Muscle layer of colon (tissue), 2 donors: Measurements from ENCODE around the gene SLC35E3.

Experiments
- H3K27ac ChIP-seq: one replicate; pipeline ENCODE4 v1.7.0; 2013; ENCODE audit warnings: low read depth, mild to moderate bottlenecking, low read length, moderate library complexity
- H3K27me3 ChIP-seq, 2 donors: one replicate each; pipeline ENCODE4 v1.7.0; 2013; ENCODE audit warnings: low read length in 2 of 2, mild to moderate bottlenecking in 2 of 2; ENCODE audit not compliant: insufficient read depth in 2 of 2, control insufficient read depth in 1 of 2
- H3K36me3 ChIP-seq: one replicate; pipeline ENCODE4 v1.7.0; 2013; ENCODE audit warnings: mild to moderate bottlenecking, low read length; ENCODE audit not compliant: insufficient read depth
- H3K4me1 ChIP-seq: one replicate; pipeline ENCODE4 v1.7.0; 2013; ENCODE audit warnings: mild to moderate bottlenecking, low read length; ENCODE audit not compliant: insufficient read depth
- H3K4me3 ChIP-seq, 2 donors: one replicate each; pipeline ENCODE4 v1.7.0; 2013; ENCODE audit warnings: low read length in 2 of 2, low read depth in 1 of 2, mild to moderate bottlenecking in 1 of 2, moderate library complexity in 1 of 2
- H3K9ac ChIP-seq: one replicate; pipeline ENCODE4 v1.7.0; 2013; ENCODE audit warnings: low read length
- H3K9me3 ChIP-seq: one replicate; pipeline ENCODE4 v1.7.0; 2013; ENCODE audit warnings: mild to moderate bottlenecking, low read length
- donor health status: abdominal sarcoma.
- donor health status: Adenocarcinoma of cecum.

The SLC35E3 gene

GRCh38 chr12:68788554-68789143 is 42.7 kb downstream of the SLC35E3 start:
- Histone ChIP-seq H3K27ac (no peak overlapping the region), H3K36me3 (no peaks in the 10 kb centered on the region), H3K27me3 (no peaks in the 10 kb centered on the region), H3K9ac (no peak overlapping the region), H3K4me1 (no peaks in the 10 kb centered on the region), H3K4me3 (no peak overlapping the region), H3K9me3 (no peaks in the 10 kb centered on the region)

GRCh38 chr12:68789144-68789878 is 43.3 kb downstream of the SLC35E3 start:
- Histone ChIP-seq H3K4me3 (no peak overlapping the region), H3K27ac (no peak overlapping the region), H3K27me3 (no peaks in the 10 kb centered on the region), H3K4me1 (no peaks in the 10 kb centered on the region), H3K9me3 (no peaks in the 10 kb centered on the region), H3K36me3 (no peaks in the 10 kb centered on the region), H3K9ac (no peak overlapping the region)

- no peaks in the 10 kb centered on the region for H3K4me1 ChIP-seq
- H3K4me3 ChIP-seq: no peak overlapping the region
- no peak overlapping the region for H3K9ac ChIP-seq
- H3K36me3 ChIP-seq: no peaks in the 10 kb centered on the region
- no peak overlapping the region for H3K27ac ChIP-seq
- no peaks in the 10 kb centered on the region for H3K9me3 ChIP-seq
- H3K27me3 ChIP-seq: no peaks in the 10 kb centered on the region
Measured at GRCh38 chr12:68790081-68790951, 44.3 kb downstream of the SLC35E3 start.

GRCh38 chr12:68790952-68791234 is 44.9 kb downstream of the SLC35E3 start:
- Histone ChIP-seq H3K36me3 (no peaks in the 10 kb centered on the region), H3K4me1 (no peaks in the 10 kb centered on the region), H3K27me3 (no peaks in the 10 kb centered on the region), H3K9ac (no peak overlapping the region), H3K9me3 (no peaks in the 10 kb centered on the region), H3K27ac (no peak overlapping the region), H3K4me3 (no peak overlapping the region)

- Histone ChIP-seq H3K9ac (no peak overlapping the region), H3K4me1 (no peaks in the 10 kb centered on the region), H3K9me3 (no peaks in the 10 kb centered on the region), H3K36me3 (no peaks in the 10 kb centered on the region), H3K27ac (no peak overlapping the region), H3K4me3 (no peak overlapping the region), H3K27me3 (no peaks in the 10 kb centered on the region)
Measured at GRCh38 chr12:68791897-68792481, 46.0 kb downstream of the SLC35E3 start.

- no peak overlapping the region for H3K27ac ChIP-seq
- H3K4me3 ChIP-seq: no peak overlapping the region
- no peak overlapping the region for H3K9ac ChIP-seq
- no peaks in the 10 kb centered on the region for H3K4me1 ChIP-seq
- H3K9me3 ChIP-seq: no peaks in the 10 kb centered on the region
- no peaks in the 10 kb centered on the region for H3K27me3 ChIP-seq
- H3K36me3 ChIP-seq: no peaks in the 10 kb centered on the region
Measured at GRCh38 chr12:68792952-68793351, 47.0 kb downstream of the SLC35E3 start.

DNA sequence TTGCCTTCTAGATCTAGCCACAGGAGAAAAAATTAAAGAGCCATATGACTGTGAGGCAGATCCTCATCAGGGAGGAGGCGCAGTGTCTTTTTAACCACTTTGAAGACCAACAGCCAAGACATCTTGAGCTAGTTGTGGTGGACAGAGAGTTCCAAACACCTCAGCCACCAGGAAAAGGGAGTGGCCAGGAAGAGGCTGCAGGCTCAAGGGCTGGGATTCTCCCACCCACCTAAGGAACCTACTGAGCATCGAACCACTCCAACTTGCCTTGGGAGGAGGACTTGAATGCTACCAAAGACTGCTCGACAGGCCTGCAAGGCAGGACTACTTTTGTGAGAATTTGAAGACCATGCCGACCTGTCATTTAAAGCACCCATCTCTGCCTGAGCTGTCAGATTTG is 47.5 kb downstream of the SLC35E3 start:
- H3K9me3 ChIP-seq: no peaks in the 10 kb centered on the region

DNA sequence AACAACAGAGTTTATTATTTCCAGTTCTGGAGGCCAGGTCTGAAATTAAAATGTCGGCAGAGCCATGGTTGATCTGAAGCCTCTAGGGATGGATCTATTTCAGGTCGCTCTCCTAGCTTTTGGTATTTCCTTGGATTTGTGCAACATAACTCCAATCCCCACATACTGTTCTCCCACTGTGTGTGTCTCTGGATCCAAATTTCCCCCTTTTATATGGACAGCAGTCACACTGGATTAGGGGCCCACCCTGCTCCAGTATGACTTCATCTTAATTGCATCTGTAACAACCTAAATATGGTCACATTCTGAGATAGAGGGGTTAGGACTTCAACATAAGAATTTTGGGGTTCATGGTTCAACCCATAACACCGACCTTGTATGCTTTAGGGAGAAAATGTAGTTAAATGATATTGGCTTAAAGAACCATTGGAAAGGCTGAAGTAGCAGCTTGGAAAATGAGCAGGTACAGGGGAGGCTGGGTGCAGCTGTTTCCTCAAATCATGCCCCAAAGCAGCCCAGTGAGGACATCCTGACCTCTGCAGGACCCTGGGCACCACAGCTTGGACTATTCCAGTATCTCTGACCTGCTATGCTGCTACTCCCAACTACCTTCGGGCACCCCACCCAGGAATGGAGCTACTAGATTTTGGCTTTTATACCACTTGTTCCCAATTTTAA is 48.1 kb downstream of the SLC35E3 start:
- no peaks in the 10 kb centered on the region for H3K27me3 ChIP-seq
- no peaks in the 10 kb centered on the region for H3K4me1 ChIP-seq
- H3K9me3 ChIP-seq: no peaks in the 10 kb centered on the region
- no peak overlapping the region for H3K27ac ChIP-seq
- H3K36me3 ChIP-seq: no peaks in the 10 kb centered on the region
- no peak overlapping the region for H3K4me3 ChIP-seq
- no peak overlapping the region for H3K9ac ChIP-seq

More for the DNA sequence above, 47.5 kb downstream of the SLC35E3 start:
- Histone ChIP-seq H3K4me3 (no peak overlapping the region), H3K27ac (no peak overlapping the region), H3K4me1 (no peaks in the 10 kb centered on the region), H3K27me3 (no peaks in the 10 kb centered on the region), H3K9ac (no peak overlapping the region), H3K36me3 (no peaks in the 10 kb centered on the region)

- Histone ChIP-seq H3K4me1 (no peaks in the 10 kb centered on the region), H3K27ac (no peak overlapping the region), H3K9ac (no peak overlapping the region), H3K36me3 (no peaks in the 10 kb centered on the region), H3K27me3 (no peaks in the 10 kb centered on the region), H3K9me3 (no peaks in the 10 kb centered on the region), H3K4me3 (no peak overlapping the region)
Measured at GRCh38 chr12:68794653-68795251, 48.8 kb downstream of the SLC35E3 start.

- H3K4me1 ChIP-seq: no peaks in the 10 kb centered on the region
- H3K4me3 ChIP-seq: no peak overlapping the region
- H3K9ac ChIP-seq: no peak overlapping the region
- no peaks in the 10 kb centered on the region for H3K9me3 ChIP-seq
- H3K36me3 ChIP-seq: no peaks in the 10 kb centered on the region
- H3K27me3 ChIP-seq: no peaks in the 10 kb centered on the region
- no peak overlapping the region for H3K27ac ChIP-seq
Measured at GRCh38 chr12:68796399-68796798, 50.4 kb downstream of the SLC35E3 start.

DNA sequence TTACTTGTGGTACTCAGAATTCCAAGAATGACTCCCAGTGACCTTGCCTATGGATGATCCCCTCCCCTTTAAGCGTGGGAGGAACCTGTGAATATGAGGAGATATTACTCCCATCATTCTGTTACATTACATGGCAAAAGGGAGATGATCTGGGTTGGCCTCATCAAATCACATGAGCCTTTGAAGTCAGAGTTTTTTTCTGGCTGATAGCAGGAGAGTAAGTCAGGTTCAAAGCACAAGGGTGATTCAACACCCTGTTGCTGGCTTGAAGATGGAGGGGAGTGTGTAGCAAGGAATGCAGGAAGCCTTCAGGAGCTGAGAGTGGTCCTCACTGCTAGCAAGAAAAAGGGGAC is 52.9 kb downstream of the SLC35E3 start:
- H3K9me3 ChIP-seq: no peaks in the 10 kb centered on the region
- H3K9ac ChIP-seq: no peak overlapping the region
- no peaks in the 10 kb centered on the region for H3K36me3 ChIP-seq
- H3K4me3 ChIP-seq: no peak overlapping the region
- H3K4me1 ChIP-seq: no peaks in the 10 kb centered on the region
- no peaks in the 10 kb centered on the region for H3K27me3 ChIP-seq
- no peak overlapping the region for H3K27ac ChIP-seq
